Measurements from ENCODE around the gene XBP1.

DNA sequence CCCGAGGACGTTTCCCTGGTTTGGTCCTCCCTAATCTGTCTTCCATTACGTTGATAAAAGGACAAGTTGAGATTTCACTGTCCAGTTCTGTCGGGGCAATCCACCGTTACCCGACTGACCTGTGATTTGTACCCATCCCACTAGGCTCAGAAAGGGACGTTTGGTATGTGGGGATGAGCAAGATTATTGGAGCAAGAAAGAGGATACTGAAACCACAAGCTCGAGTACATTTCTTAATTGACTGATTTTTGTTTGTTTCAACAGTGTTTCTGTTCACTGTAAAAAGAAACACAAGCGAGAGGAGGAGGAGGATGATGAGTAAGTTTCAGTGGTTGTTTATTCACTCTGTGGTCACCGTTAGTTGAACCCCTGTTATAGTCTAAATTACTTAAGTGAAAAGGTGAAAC, 26.9 kb downstream of the XBP1 start:
- TF ChIP-seq POLR2A (IDR thresholded peaks at IDR 0.05): no peak
- TF ChIP-seq, protein P1, sequence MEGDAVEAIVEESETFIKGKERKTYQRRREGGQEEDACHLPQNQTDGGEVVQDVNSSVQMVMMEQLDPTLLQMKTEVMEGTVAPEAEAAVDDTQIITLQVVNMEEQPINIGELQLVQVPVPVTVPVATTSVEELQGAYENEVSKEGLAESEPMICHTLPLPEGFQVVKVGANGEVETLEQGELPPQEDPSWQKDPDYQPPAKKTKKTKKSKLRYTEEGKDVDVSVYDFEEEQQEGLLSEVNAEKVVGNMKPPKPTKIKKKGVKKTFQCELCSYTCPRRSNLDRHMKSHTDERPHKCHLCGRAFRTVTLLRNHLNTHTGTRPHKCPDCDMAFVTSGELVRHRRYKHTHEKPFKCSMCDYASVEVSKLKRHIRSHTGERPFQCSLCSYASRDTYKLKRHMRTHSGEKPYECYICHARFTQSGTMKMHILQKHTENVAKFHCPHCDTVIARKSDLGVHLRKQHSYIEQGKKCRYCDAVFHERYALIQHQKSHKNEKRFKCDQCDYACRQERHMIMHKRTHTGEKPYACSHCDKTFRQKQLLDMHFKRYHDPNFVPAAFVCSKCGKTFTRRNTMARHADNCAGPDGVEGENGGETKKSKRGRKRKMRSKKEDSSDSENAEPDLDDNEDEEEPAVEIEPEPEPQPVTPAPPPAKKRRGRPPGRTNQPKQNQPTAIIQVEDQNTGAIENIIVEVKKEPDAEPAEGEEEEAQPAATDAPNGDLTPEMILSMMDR (IDR thresholded peaks at IDR 0.05): no peak

All from testis (tissue), 2 donors.